Peyer's patch (tissue), 4 donors: ENCODE results near the gene HJURP. TPM values are rescaled to one million over a fixed set of nuclear protein-coding genes. Genes with fewer than 3 reads are reported as not detected.

Experiments
- DNase-seq, 3 donors: peaks; one replicate each; pipeline ENCODE4 v3.0.0-alpha.2; 2017 to 2019
- H3K27ac ChIP-seq, 4 donors: fragments of 200-600 bp; sonication (generic); one replicate each; pipeline ENCODE4 v1.5.1; 2016 to 2019
- H3K27me3 ChIP-seq, 2 donors: fragments of 200-600 bp; sonication (generic); one replicate each; pipeline ENCODE4 v1.5.1; 2019
- H3K36me3 ChIP-seq, 3 donors: fragments of 200-600 bp; sonication (generic); one replicate each; pipeline ENCODE4 v1.5.1; 2016 to 2019
- H3K4me1 ChIP-seq, 4 donors: fragments of 200-600 bp; sonication (generic); one replicate each; pipeline ENCODE4 v1.5.1; 2016 to 2019
- H3K4me3 ChIP-seq, 4 donors: fragments of 200-600 bp; sonication (generic); 1 replicate in 3 of 4; 2 replicates in 1 of 4; pipeline ENCODE4 v1.5.1; 2016 to 2019; ENCODE audit warnings: mild to moderate bottlenecking in 1 of 4
- H3K9me3 ChIP-seq, 4 donors: fragments of 200-600 bp; sonication (generic); one replicate each; pipeline ENCODE4 v1.5.1; 2016 to 2019; ENCODE audit warnings: mild to moderate bottlenecking in 1 of 4
- CTCF ChIP-seq, 6 experiments: fragments of 450-650 bp in 4 of 6; fragments of 200-600 bp in 2 of 6; sonication (generic) in 1 of 6; IDR thresholded peaks; one replicate each; pipeline ENCODE4 v1.5.1; 2017 to 2019; ENCODE audit warnings: antibody characterized with exemption in 6 of 6, mild to moderate bottlenecking in 3 of 6, moderate library complexity in 1 of 6
- POLR2A ChIP-seq, 2 donors: fragments of 450-650 bp; IDR thresholded peaks; one replicate each; pipeline ENCODE4 v1.5.1; 2017; ENCODE audit warnings: antibody characterized with exemption in 2 of 2, mild to moderate bottlenecking in 2 of 2, moderate library complexity in 2 of 2
- total RNA-seq, 4 donors: library from RNA; depleted of rRNA; stranded (reverse); fragments of >200 nt; gene quantifications; one replicate each; pipeline ENCODE4 v1.1.0, GENCODE V29; 2016

HJURP gene
- total RNA-seq, 4 donors from 2014 or later, result 2.1 to 10.7 (median 6.1) TPM

- TF ChIP-seq POLR2A (IDR thresholded peaks at IDR 0.05) (no peak), CTCF (IDR thresholded peaks at IDR 0.05) (no peak)
- H3K27ac ChIP-seq, result no peak overlapping the region
Observed at GRCh38 chr2:233832414-233832813, 21.9 kb downstream of the HJURP start.

GRCh38 chr2:233831861-233832260 is 22.5 kb downstream of the HJURP start:
- H3K4me1 ChIP-seq, result peaks cover 0 to 5% (median 0%) of the 10 kb centered on the region in 4 donors
- no peaks in the 10 kb centered on the region for H3K27me3 ChIP-seq
- TF ChIP-seq CTCF (IDR thresholded peaks at IDR 0.05) (no peak), POLR2A (IDR thresholded peaks at IDR 0.05) (no peak)
- no peak overlapping the region for H3K27ac ChIP-seq
- no peaks in the 10 kb centered on the region for H3K9me3 ChIP-seq
- no peak overlapping the region for H3K4me3 ChIP-seq
- peak in 2 of 3 donors; percentile 23 to 40 for DNase-seq
- H3K36me3 ChIP-seq, result no peaks in the 10 kb centered on the region

More at GRCh38 chr2:233832414-233832813, 21.9 kb downstream of the HJURP start:
- peaks cover 0 to 5% (median 0%) of the 10 kb centered on the region in 4 donors for H3K4me1 ChIP-seq
- no peak overlapping the region for H3K4me3 ChIP-seq
- no peaks in the 10 kb centered on the region for H3K27me3 ChIP-seq
- H3K36me3 ChIP-seq, result no peaks in the 10 kb centered on the region
- DNase-seq, result peak in 1 of 3 donors; percentile 10
- no peaks in the 10 kb centered on the region for H3K9me3 ChIP-seq

- Histone ChIP-seq H3K27ac (no peak overlapping the region), H3K36me3 (no peaks in the 10 kb centered on the region), H3K4me3 (no peak overlapping the region), H3K9me3 (no peaks in the 10 kb centered on the region), H3K27me3 (no peaks in the 10 kb centered on the region), H3K4me1 (peaks cover 0 to 5% (median 0%) of the 10 kb centered on the region in 4 donors)
- DNase-seq, result peak in 2 of 3 donors; percentile 31 to 32
- TF ChIP-seq POLR2A (IDR thresholded peaks at IDR 0.05) (no peak), CTCF (IDR thresholded peaks at IDR 0.05) (no peak)
Observed at GRCh38 chr2:233831011-233831721, 23.2 kb downstream of the HJURP start.

- no peaks in the 10 kb centered on the region for H3K27me3 ChIP-seq
- H3K4me1 ChIP-seq, result peaks cover 0 to 5% (median 0%) of the 10 kb centered on the region in 4 donors
- H3K36me3 ChIP-seq, result no peaks in the 10 kb centered on the region
- DNase-seq, result peak in 1 of 3 donors; percentile 32
- H3K4me3 ChIP-seq, result no peak overlapping the region
- no peaks in the 10 kb centered on the region for H3K9me3 ChIP-seq
- no peak overlapping the region for H3K27ac ChIP-seq
- TF ChIP-seq POLR2A (IDR thresholded peaks at IDR 0.05), result no peak
Observed at GRCh38 chr2:233830111-233830802, 24.1 kb downstream of the HJURP start.

- DNase-seq, result peak in 2 of 3 donors; percentile 22 to 27
- no peaks in the 10 kb centered on the region for H3K36me3 ChIP-seq
- H3K4me3 ChIP-seq, result no peak overlapping the region
- no peak overlapping the region for H3K27ac ChIP-seq
- no peaks in the 10 kb centered on the region for H3K27me3 ChIP-seq
- TF ChIP-seq CTCF (IDR thresholded peaks at IDR 0.05), result no peak
- TF ChIP-seq POLR2A (IDR thresholded peaks at IDR 0.05), result no peak
- H3K4me1 ChIP-seq, result peaks cover 0 to 5% (median 0%) of the 10 kb centered on the region in 4 donors
- no peaks in the 10 kb centered on the region for H3K9me3 ChIP-seq
Observed at GRCh38 chr2:233829193-233830110, 24.9 kb downstream of the HJURP start.
